ENCODE results near the gene CDH8. TPM values are rescaled to one million over a fixed set of nuclear protein-coding genes. Genes with fewer than 3 reads are reported as not detected.

Gene CDH8
- polyA plus RNA-seq, 2 of the 4 experiments (the other 2 are of a cell fraction), result 0.23 to 0.94 TPM

GRCh38 chr16:61645561-61645960 is 390.7 kb downstream of the CDH8 start:
- Histone ChIP-seq H3K27ac (no peak overlapping the region), H3K4me2 (no peak overlapping the region), H3K4me1 (no peaks in the 10 kb centered on the region), H3K4me3 (no peak overlapping the region), H3K9me3 (no peaks in the 10 kb centered on the region)
- CTCF ChIA-PET, result no interaction called here
- DNase-seq (ENCODE audit: low read depth in 1 of 2, low spot score in 1 of 2) (no peak), ATAC-seq (no peak), FAIRE-seq (no peak)
- POLR2A ChIA-PET, result no interaction called here
- no peak for TF ChIP-seq ZNF302 (CRISPR knock-in tag; IDR thresholded peaks at IDR 0.05)
- TF ChIP-seq TFCP2L1 (CRISPR knock-in tag; IDR thresholded peaks at IDR 0.05), result no peak
- TF ChIP-seq E2F6 (IDR thresholded peaks at IDR 0.05; ENCODE audit: borderline replicate concordance, low read depth), result no peak
- no peak for TF ChIP-seq ZSCAN20 (CRISPR knock-in tag; IDR thresholded peaks at IDR 0.05)
- TF ChIP-seq RARB (CRISPR knock-in tag; IDR thresholded peaks at IDR 0.05), result no peak
- no peak for TF ChIP-seq JUN (IDR thresholded peaks at IDR 0.05)
- TF ChIP-seq FOSB (CRISPR knock-in tag; IDR thresholded peaks at IDR 0.05), result no peak
- no peak for TF ChIP-seq HOXA7 (CRISPR knock-in tag; IDR thresholded peaks at IDR 0.05)
- TF ChIP-seq GATA3 (IDR thresholded peaks at IDR 0.05; ENCODE audit: borderline replicate concordance), result no peak
- no peak for TF ChIP-seq NFE2L2 (conservative IDR thresholded peaks at IDR 0.05; ENCODE audit: low read length)
- no peak for TF ChIP-seq RAD21 (conservative IDR thresholded peaks at IDR 0.05 in 1 of 2, IDR thresholded peaks at IDR 0.05 in 1 of 2)
- no peak for TF ChIP-seq BCL3 (IDR thresholded peaks at IDR 0.05)
- TF ChIP-seq CBX8 (IDR thresholded peaks at IDR 0.05), result no peak
- no peak for TF ChIP-seq ESRRA (IDR thresholded peaks at IDR 0.05; ENCODE audit: borderline replicate concordance, low read length)
- TF ChIP-seq HOXB13 (CRISPR knock-in tag; IDR thresholded peaks at IDR 0.05; ENCODE audit: low read depth), result no peak

GRCh38 chr16:61644736-61645135 is 391.5 kb downstream of the CDH8 start:
- DNase-seq (ENCODE audit: low read depth in 1 of 2, low spot score in 1 of 2) (no peak), ATAC-seq (no peak)
- H3K4me3 ChIP-seq, result no peak overlapping the region

More at GRCh38 chr16:61644736-61645135, 391.5 kb downstream of the CDH8 start:
- POLR2A ChIA-PET, result no interaction called here
- H3K4me1 ChIP-seq, result no peaks in the 10 kb centered on the region
- TF ChIP-seq ZNF302 (CRISPR knock-in tag; IDR thresholded peaks at IDR 0.05), result no peak
- no peak for TF ChIP-seq JUN (IDR thresholded peaks at IDR 0.05)
- no peak for TF ChIP-seq BHLHE40 (IDR thresholded peaks at IDR 0.05; ENCODE audit: low read depth, low read length)
- TF ChIP-seq CHD2 (IDR thresholded peaks at IDR 0.05; ENCODE audit: low read length, partially characterized antibody), result no peak
- no peak for TF ChIP-seq RFX5 (IDR thresholded peaks at IDR 0.05)
- no peak for TF ChIP-seq HOXA7 (CRISPR knock-in tag; IDR thresholded peaks at IDR 0.05)
- no peak for TF ChIP-seq KDM5A (IDR thresholded peaks at IDR 0.05)
- TF ChIP-seq KDM1A (IDR thresholded peaks at IDR 0.05; ENCODE audit: low read depth), result no peak
- TF ChIP-seq EHMT2 (IDR thresholded peaks at IDR 0.05; ENCODE audit: low read depth), result no peak
- TF ChIP-seq ESRRA (IDR thresholded peaks at IDR 0.05; ENCODE audit: borderline replicate concordance, low read length), result no peak
- TF ChIP-seq, protein P1, sequence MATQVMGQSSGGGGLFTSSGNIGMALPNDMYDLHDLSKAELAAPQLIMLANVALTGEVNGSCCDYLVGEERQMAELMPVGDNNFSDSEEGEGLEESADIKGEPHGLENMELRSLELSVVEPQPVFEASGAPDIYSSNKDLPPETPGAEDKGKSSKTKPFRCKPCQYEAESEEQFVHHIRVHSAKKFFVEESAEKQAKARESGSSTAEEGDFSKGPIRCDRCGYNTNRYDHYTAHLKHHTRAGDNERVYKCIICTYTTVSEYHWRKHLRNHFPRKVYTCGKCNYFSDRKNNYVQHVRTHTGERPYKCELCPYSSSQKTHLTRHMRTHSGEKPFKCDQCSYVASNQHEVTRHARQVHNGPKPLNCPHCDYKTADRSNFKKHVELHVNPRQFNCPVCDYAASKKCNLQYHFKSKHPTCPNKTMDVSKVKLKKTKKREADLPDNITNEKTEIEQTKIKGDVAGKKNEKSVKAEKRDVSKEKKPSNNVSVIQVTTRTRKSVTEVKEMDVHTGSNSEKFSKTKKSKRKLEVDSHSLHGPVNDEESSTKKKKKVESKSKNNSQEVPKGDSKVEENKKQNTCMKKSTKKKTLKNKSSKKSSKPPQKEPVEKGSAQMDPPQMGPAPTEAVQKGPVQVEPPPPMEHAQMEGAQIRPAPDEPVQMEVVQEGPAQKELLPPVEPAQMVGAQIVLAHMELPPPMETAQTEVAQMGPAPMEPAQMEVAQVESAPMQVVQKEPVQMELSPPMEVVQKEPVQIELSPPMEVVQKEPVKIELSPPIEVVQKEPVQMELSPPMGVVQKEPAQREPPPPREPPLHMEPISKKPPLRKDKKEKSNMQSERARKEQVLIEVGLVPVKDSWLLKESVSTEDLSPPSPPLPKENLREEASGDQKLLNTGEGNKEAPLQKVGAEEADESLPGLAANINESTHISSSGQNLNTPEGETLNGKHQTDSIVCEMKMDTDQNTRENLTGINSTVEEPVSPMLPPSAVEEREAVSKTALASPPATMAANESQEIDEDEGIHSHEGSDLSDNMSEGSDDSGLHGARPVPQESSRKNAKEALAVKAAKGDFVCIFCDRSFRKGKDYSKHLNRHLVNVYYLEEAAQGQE (IDR thresholded peaks at IDR 0.05), result no peak
- no peak for TF ChIP-seq MAZ (IDR thresholded peaks at IDR 0.05; ENCODE audit: borderline replicate concordance, low read depth, low read length)
- no peak for TF ChIP-seq CBX2 (IDR thresholded peaks at IDR 0.05; ENCODE audit: borderline replicate concordance, low read depth)
- TF ChIP-seq RNF2 (IDR thresholded peaks at IDR 0.05; ENCODE audit: borderline replicate concordance, low read depth), result no peak
- CTCF ChIA-PET, result no interaction called here
- H3K9me3 ChIP-seq, result no peaks in the 10 kb centered on the region
- H3K27ac ChIP-seq, result no peak overlapping the region
- FAIRE-seq, result no peak
- WGBS (ENCODE audit: missing lambda C conversion rate), result 27% methylated on average over 3 of the region's 3 CpGs
- no peak overlapping the region for H3K4me2 ChIP-seq
